ENCODE results near the gene DPT. TPM values are rescaled to one million over a fixed set of nuclear protein-coding genes. Genes with fewer than 3 reads are reported as not detected.

Gene DPT
- total RNA-seq, 1 donor from 2014 or later = not detected

DNA sequence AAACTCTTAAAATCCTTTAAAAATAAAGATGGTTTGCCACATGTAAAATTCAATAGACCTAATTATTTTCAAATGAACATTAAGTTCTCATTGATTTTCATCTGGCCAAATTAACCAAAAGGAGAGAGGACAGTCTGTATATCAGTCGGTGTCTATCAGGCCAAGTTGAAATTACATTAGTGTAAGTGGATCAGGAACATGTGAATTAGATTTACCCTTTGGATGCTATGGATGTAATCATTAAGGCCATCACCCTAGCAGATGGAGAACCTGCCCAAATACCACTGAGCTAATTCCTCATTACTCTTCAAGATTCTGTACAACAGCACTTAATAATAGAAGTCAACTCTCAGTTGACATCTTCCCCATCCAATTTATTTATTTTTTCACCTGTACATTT is 29.5 kb upstream of the DPT start:
- Mint-ChIP-seq H3K27me3 (ENCODE audit: insufficient read depth) (peaks cover 9% of the 10 kb centered on the region), H3K9me3 (no peaks in the 10 kb centered on the region), H3K4me1 (ENCODE audit: low read depth) (no peaks in the 10 kb centered on the region), H3K27ac (no peak overlapping the region), H3K4me3 (no peak overlapping the region), H3K36me3 (ENCODE audit: low read depth) (no peaks in the 10 kb centered on the region)
- no peak for DNase-seq (ENCODE audit: low spot score)
- intact Hi-C loops (cut with micrococcal nuclease) = no loop called here

DNA sequence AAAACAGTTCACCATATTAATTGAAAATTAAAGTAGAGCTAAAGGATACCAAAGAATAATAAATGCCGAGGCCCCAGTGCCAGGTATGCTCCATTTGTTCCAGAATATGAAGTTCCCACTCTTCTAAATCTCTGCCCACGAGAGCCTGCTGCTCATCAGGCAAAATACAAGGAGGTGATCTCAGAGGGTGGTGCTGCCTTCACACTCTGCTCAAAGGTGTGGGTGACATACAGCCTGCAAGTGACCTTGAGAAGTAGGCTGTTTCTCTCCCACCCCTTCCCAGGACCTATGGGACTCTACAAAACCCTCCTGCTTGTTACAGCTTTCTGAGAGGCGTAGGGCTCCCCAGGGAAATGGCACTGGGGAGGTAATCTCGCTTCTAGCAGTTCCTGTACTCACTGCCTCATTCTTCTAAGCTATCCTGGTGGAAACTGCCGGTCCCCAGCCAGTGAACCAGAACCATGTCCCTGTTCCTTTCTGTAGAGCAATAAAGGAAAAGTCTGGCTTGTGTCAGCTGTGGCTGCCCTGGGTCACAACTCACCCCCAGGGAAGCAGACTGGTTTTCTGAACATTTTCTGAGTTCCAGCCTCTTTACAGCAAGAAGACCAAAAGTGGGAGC is 26.9 kb upstream of the DPT start:
- intact Hi-C loops (cut with micrococcal nuclease) = no loop called here
- peaks cover 9% of the 10 kb centered on the region for H3K27me3 Mint-ChIP-seq (ENCODE audit: insufficient read depth)
- DNase-seq (ENCODE audit: low spot score) = no peak
- H3K9me3 Mint-ChIP-seq = no peaks in the 10 kb centered on the region
- H3K4me3 Mint-ChIP-seq = no peak overlapping the region
- no peak overlapping the region for H3K27ac Mint-ChIP-seq
- no peaks in the 10 kb centered on the region for H3K4me1 Mint-ChIP-seq (ENCODE audit: low read depth)
- no peaks in the 10 kb centered on the region for H3K36me3 Mint-ChIP-seq (ENCODE audit: low read depth)

DNA sequence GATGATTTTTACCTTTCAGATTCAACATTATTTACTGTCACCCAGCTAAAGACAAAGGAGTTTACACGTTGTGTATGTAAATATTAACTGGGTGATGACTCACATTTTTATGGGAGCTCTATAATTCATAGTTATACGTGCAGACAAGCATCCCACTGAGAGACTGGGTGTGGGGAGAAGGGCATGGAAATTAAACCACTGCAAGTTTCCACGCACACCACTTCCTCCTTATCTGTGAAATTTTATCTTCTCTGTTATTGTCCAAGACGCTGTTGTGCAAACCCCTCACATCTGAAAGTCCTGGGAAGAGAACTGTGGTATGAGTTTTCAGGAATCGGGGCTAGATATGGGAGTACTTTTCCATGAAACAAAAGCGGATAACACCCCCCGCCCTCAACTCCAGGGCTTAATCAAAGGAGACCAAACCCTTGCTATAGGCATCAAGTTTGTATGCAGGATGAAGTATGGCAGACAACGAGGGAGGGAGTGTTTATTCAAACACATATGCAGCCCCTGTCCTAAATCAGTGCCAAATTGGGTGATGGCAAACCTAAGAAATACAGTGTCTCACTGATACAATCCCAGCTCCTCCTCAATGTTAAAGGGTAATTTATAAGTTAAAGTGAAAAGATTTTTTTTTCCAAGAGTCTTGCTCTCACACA is 23.3 kb upstream of the DPT start:
- Mint-ChIP-seq H3K4me1 (ENCODE audit: low read depth) (no peaks in the 10 kb centered on the region), H3K9me3 (no peaks in the 10 kb centered on the region), H3K4me3 (no peak overlapping the region), H3K36me3 (ENCODE audit: low read depth) (no peaks in the 10 kb centered on the region), H3K27ac (no peak overlapping the region), H3K27me3 (ENCODE audit: insufficient read depth) (peaks cover 9% of the 10 kb centered on the region)
- intact Hi-C loops (cut with micrococcal nuclease) = no loop called here
- DNase-seq (ENCODE audit: low spot score) = no peak

DNA sequence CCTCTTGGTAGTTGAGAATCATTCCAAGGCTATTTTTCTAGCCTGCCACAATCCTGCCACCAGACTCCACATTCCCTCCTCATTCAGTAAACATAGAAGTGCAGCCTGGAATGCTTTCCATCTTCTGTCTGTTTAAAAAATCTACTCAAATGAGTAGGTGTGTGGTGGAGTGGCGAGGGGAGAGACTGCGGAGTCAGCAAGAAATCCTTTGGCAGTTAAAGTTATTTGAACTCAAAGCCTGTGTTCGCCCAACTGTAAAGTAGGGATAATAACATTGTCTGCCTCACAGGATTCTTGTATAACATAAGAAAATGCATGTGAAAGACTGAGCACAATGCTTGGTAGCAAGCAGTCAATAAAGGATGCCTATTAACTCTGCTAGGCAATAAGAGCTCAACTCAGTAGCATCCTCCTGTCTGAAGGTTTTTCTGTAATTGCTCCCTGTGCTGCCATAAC is 22.2 kb upstream of the DPT start:
- Mint-ChIP-seq H3K27me3 (ENCODE audit: insufficient read depth) (peaks cover 14% of the 10 kb centered on the region), H3K36me3 (ENCODE audit: low read depth) (no peaks in the 10 kb centered on the region), H3K4me1 (ENCODE audit: low read depth) (no peaks in the 10 kb centered on the region), H3K27ac (no peak overlapping the region), H3K4me3 (no peak overlapping the region), H3K9me3 (no peaks in the 10 kb centered on the region)
- DNase-seq (ENCODE audit: low spot score) = no peak
- intact Hi-C loops (cut with micrococcal nuclease) = no loop called here

DNA sequence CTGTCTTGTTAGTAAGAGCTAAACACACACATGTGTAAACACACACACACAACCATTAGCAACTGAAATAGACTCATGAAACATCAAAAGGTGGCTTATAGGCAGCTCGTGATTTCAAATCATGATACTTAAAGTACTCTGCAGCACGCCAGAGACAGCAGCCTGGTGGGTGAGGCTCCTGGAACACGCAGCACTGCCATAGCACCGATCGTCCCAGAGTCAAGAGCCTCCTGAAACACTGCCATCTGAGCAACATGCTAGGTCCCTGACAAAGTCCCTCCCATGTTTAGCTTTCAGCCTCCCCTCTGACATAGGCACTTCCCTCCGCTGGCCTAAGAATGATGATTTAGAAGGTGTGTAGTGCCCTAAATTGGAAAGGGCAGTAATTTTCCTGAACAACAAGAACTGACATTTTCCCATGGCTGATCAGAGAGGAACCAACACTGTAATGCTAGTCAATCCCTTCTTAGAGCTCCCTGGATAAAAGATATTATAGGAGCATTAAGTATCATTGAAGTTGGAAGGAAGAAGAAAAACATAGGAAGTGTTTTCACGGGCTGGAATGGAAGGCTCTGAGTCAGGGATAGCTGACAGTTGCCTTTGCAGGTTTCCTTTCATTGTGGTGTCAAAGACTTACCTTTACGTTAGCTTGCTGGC is 14.1 kb upstream of the DPT start:
- Mint-ChIP-seq H3K27ac (no peak overlapping the region), H3K36me3 (ENCODE audit: low read depth) (no peaks in the 10 kb centered on the region), H3K9me3 (no peaks in the 10 kb centered on the region), H3K27me3 (ENCODE audit: insufficient read depth) (peaks cover 9% of the 10 kb centered on the region), H3K4me3 (no peak overlapping the region), H3K4me1 (ENCODE audit: low read depth) (no peaks in the 10 kb centered on the region)
- intact Hi-C loops (cut with micrococcal nuclease) = no loop called here
- no peak for DNase-seq (ENCODE audit: low spot score)

DNA sequence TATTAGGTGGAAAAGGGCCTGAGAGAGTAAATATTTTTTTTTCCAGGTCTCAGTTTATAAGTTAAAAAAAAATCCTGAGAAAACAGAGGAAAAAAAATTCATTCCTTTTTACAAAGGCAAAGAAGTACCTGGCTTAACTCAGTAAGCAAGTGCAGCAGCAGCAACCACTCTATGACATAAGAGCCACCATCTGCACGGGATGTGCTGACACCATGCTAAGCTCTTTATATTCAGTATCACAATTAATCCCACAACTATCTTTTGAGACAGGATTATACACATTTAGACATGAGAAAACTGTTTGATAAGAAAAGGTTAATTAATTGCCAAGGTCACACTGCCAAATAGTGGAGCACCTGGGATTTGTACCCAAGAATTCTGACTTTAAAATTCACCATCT is 13.4 kb upstream of the DPT start:
- H3K36me3 Mint-ChIP-seq (ENCODE audit: low read depth) = no peaks in the 10 kb centered on the region
- H3K4me3 Mint-ChIP-seq = no peak overlapping the region
- DNase-seq (ENCODE audit: low spot score) = no peak

DNA sequence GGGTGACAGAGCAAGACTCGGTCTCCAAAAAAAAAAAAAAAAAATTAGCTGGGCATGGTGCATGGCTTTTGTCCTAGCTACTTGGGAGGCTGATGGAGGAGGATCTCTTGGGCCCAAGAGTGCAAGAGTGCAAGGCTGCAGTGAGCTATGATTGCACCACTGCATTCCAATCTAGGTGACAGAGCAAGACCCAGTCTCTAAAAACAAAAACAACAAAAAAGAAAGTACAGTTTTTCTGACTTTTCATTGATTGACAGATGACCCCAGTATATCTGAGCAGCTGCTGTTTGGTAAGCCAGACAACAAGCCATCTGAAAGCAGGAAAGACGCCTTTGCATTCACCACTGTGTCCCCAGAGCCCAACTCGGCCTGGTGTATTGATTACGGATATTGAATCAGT is 10.9 kb upstream of the DPT start:
- DNase-seq (ENCODE audit: low spot score) = no peak
- intact Hi-C loops (cut with micrococcal nuclease) = loop anchor here (10.0 kb wide), 1 partner anchor 605 kb away; no protein-coding TSS in a partner anchor
- Mint-ChIP-seq H3K27me3 (ENCODE audit: insufficient read depth) (peaks cover 2% of the 10 kb centered on the region), H3K4me1 (ENCODE audit: low read depth) (no peaks in the 10 kb centered on the region), H3K27ac (no peak overlapping the region), H3K9me3 (no peaks in the 10 kb centered on the region), H3K36me3 (ENCODE audit: low read depth) (no peaks in the 10 kb centered on the region), H3K4me3 (no peak overlapping the region)

More for the DNA sequence above, 13.4 kb upstream of the DPT start:
- intact Hi-C loops (cut with micrococcal nuclease) = no loop called here
- H3K27me3 Mint-ChIP-seq (ENCODE audit: insufficient read depth) = peaks cover 9% of the 10 kb centered on the region
- H3K9me3 Mint-ChIP-seq = no peaks in the 10 kb centered on the region
- H3K4me1 Mint-ChIP-seq (ENCODE audit: low read depth) = no peaks in the 10 kb centered on the region
- H3K27ac Mint-ChIP-seq = no peak overlapping the region

DNA sequence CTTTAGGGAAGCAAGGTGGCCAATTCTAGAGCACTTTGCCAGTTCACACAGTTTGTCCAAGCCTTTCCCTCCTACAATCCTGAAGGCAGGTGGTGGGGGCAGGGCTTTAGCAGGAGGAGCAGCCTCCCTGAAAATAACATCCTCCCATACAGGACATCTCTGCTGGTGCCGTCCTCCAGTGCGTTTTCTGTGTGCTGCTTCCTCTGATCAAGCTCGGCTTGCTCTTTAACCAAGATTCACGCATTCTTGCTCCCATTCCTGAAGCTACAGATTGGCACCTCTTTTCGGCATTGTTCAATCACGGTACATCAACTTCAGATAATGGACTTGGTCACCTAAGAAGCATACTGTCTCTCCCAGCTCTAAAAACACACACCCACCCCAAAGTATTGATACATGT is 7.5 kb upstream of the DPT start:
- Mint-ChIP-seq H3K4me3 (no peak overlapping the region), H3K4me1 (ENCODE audit: low read depth) (no peaks in the 10 kb centered on the region), H3K9me3 (no peaks in the 10 kb centered on the region), H3K36me3 (ENCODE audit: low read depth) (no peaks in the 10 kb centered on the region), H3K27me3 (ENCODE audit: insufficient read depth) (peaks cover 2% of the 10 kb centered on the region), H3K27ac (no peak overlapping the region)
- DNase-seq (ENCODE audit: low spot score) = no peak
- intact Hi-C loops (cut with micrococcal nuclease) = loop anchor here (10.0 kb wide), 1 partner anchor 608 kb away; no protein-coding TSS in a partner anchor

DNA sequence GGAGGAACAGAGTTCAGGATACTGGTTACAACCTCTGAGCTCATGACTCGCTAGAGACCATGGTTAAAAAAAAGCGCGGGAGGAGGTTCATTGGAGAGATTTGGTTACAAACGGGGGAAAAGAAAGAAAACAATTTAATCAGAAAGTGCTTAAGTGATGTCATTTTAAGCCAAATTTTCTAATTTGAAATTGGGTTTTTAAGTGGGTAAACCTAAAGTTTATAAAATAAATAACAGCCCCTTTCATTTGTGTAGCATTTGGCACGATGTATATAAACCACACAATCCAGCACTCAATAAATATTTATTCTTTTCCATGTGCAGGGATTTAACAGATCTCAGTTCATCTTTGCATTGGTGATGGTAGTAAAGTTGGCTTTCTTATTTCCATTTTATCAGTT is 7.0 kb upstream of the DPT start:
- no peaks in the 10 kb centered on the region for H3K36me3 Mint-ChIP-seq (ENCODE audit: low read depth)
- H3K27ac Mint-ChIP-seq = no peak overlapping the region
- no peak overlapping the region for H3K4me3 Mint-ChIP-seq
- peaks cover 2% of the 10 kb centered on the region for H3K27me3 Mint-ChIP-seq (ENCODE audit: insufficient read depth)
- no peaks in the 10 kb centered on the region for H3K9me3 Mint-ChIP-seq
- no peak for DNase-seq (ENCODE audit: low spot score)
- intact Hi-C loops (cut with micrococcal nuclease) = loop anchor here (10.0 kb wide), 1 partner anchor 609 kb away; no protein-coding TSS in a partner anchor
- no peaks in the 10 kb centered on the region for H3K4me1 Mint-ChIP-seq (ENCODE audit: low read depth)

DNA sequence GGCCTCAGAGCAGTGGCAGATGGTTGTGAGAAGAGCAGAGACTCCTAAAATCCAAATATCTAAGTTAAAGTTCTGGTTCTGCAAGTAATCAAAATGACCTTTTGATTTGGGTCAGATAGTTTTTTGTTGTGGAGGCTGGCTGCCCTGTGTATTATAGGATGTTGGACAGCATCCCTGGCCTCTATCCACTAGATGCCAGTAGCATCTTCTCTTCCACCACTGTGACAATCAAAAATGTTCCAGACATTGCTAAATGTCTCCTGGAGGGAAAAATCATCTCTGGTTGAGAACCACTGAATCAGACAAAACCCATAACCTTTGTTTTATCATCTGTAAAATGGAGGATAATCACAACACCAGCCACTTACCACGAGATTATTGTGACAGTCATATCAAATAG is 5.9 kb upstream of the DPT start:
- no peak for DNase-seq (ENCODE audit: low spot score)
- no peaks in the 10 kb centered on the region for H3K36me3 Mint-ChIP-seq (ENCODE audit: low read depth)
- no peaks in the 10 kb centered on the region for H3K4me1 Mint-ChIP-seq (ENCODE audit: low read depth)
- intact Hi-C loops (cut with micrococcal nuclease) = loop anchor here (10.0 kb wide), 1 partner anchor 610 kb away; no protein-coding TSS in a partner anchor
- H3K27ac Mint-ChIP-seq = no peak overlapping the region
- H3K27me3 Mint-ChIP-seq (ENCODE audit: insufficient read depth) = peaks cover 2% of the 10 kb centered on the region
- no peaks in the 10 kb centered on the region for H3K9me3 Mint-ChIP-seq
- no peak overlapping the region for H3K4me3 Mint-ChIP-seq

DNA sequence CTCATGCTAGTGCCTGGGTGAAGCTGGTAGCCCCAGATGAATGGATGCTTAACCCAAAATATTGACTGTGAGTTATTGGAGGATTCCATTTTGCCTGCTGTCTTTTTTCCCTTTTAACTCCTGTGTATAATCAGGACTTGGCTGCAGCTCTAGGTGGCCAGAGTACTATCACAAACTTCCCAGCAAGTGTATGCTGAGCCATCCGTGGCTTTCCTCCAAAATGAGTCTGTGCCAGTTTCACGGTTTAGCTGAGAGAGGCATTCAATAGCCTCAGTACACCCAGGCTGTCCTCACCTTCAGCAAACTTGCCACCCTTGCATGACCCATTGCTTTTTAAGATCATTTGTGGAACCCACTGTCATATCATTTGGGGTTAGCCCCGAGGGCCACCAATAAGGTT is 5.3 kb upstream of the DPT start:
- no peak overlapping the region for H3K27ac Mint-ChIP-seq
- H3K36me3 Mint-ChIP-seq (ENCODE audit: low read depth) = no peaks in the 10 kb centered on the region
- DNase-seq (ENCODE audit: low spot score) = no peak
- no peaks in the 10 kb centered on the region for H3K4me1 Mint-ChIP-seq (ENCODE audit: low read depth)
- no peak overlapping the region for H3K4me3 Mint-ChIP-seq
- intact Hi-C loops (cut with micrococcal nuclease) = loop anchor here (10.0 kb wide), 1 partner anchor 611 kb away; no protein-coding TSS in a partner anchor
- H3K9me3 Mint-ChIP-seq = no peaks in the 10 kb centered on the region
- H3K27me3 Mint-ChIP-seq (ENCODE audit: insufficient read depth) = peaks cover 2% of the 10 kb centered on the region

DNA sequence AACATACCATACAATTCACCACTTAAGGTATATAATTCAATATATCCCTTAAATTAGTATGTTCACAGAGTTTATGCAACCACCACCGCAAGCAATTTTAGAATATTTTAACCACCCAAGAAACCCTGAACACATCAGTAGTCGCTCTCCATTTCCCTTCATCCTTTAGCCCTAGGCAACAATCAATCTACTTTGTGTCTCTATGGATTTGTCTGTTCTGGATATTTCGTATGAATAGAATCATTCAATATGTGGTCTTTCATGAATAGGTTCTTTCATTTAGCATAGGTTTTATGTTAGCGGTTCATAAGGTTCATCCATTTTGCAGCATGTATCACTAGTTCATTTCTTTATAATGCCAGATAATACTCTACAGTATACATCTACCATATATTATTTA is 4.2 kb upstream of the DPT start:
- Mint-ChIP-seq H3K27ac (no peak overlapping the region), H3K9me3 (no peaks in the 10 kb centered on the region), H3K4me3 (no peak overlapping the region), H3K36me3 (ENCODE audit: low read depth) (no peaks in the 10 kb centered on the region), H3K4me1 (ENCODE audit: low read depth) (no peaks in the 10 kb centered on the region), H3K27me3 (ENCODE audit: insufficient read depth) (no peaks in the 10 kb centered on the region)
- intact Hi-C loops (cut with micrococcal nuclease) = loop anchor here (10.0 kb wide), 1 partner anchor 612 kb away; no protein-coding TSS in a partner anchor
- DNase-seq (ENCODE audit: low spot score) = no peak

DNA sequence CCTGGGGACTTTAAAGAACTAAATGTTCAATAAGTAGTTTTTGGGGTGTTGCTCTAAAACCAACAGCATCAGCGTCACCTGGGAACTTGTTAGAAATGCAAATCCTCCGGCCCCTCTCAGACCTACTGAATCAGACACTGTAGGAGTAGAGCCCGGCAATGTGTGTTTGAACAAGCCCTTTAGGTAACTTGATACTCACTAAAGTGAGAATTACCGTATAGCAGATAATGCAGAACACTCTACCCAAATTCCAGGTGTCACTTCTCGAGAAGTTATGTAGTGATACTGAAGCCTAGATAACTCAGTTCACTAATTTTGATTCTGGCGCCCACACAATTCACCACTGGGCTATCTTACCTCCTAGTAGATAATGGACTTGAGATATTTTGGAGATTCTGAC is 3.7 kb upstream of the DPT start:
- H3K4me1 Mint-ChIP-seq (ENCODE audit: low read depth) = no peaks in the 10 kb centered on the region
- H3K27ac Mint-ChIP-seq = no peak overlapping the region
- H3K27me3 Mint-ChIP-seq (ENCODE audit: insufficient read depth) = no peaks in the 10 kb centered on the region
- H3K9me3 Mint-ChIP-seq = no peaks in the 10 kb centered on the region
- no peak for DNase-seq (ENCODE audit: low spot score)
- no peak overlapping the region for H3K4me3 Mint-ChIP-seq
- H3K36me3 Mint-ChIP-seq (ENCODE audit: low read depth) = no peaks in the 10 kb centered on the region
- intact Hi-C loops (cut with micrococcal nuclease) = loop anchor here (10.0 kb wide), 1 partner anchor 612 kb away; no protein-coding TSS in a partner anchor

Measured in activated T-helper 1 cell treated with anti-CD3 and anti-CD28 coated beads, Interleukin-12 subunit alpha, Interleukin-12 subunit beta, Interleukin-2, Interleukin-4 antibody, amounts not matched to agents 30 ng/mL and 10 ng/mL and 1 ng/mL, durations not matched to agents 14 hours and 24 hours and 36 hours (primary cell).